HEK293 (cell line): ENCODE data around the gene ZNF593.

Source experiments
- CTCF ChIA-PET: fragments of 350-600 bp; formaldehyde crosslinking; extraction: SDS; loops from one replicate; lab custom pipeline; 2021; ENCODE audit warnings: antibody characterized with exemption; lab: Yijun Ruan, JAX
- POLR2A ChIA-PET: fragments of 300-600 bp; formaldehyde crosslinking; extraction: SDS; loops from one replicate; lab custom pipeline; 2020; ENCODE audit warnings: antibody characterized with exemption, inconsistent platforms; lab: Yijun Ruan, JAX
- H3K27ac ChIP-seq: fragments of 200-500 bp; sonication (Bioruptor generic); 2 replicates; pipeline ENCODE4 v1.5.1; 2014; ENCODE audit warnings: low read depth, low read length, control low read depth, inconsistent platforms; ENCODE audit errors: extremely low read depth
- H3K36me3 ChIP-seq, 2 experiments: fragments of 200-500 bp in 1 of 2; sonication (Bioruptor generic) in 1 of 2; 1 replicate in 1 of 2; 2 replicates in 1 of 2; pipeline ENCODE4 v1.5.1; 2014 to 2017; ENCODE audit warnings: inconsistent platforms in 2 of 2, low read length in 2 of 2; ENCODE audit not compliant: control insufficient read depth in 2 of 2, insufficient read depth in 1 of 2
- H3K4me1 ChIP-seq: fragments of 200-500 bp; sonication (Bioruptor generic); 2 replicates; pipeline ENCODE4 v1.5.1; 2014; ENCODE audit warnings: mild to moderate bottlenecking, low read length, inconsistent platforms; ENCODE audit not compliant: control insufficient read depth, insufficient read depth
- H3K4me3 ChIP-seq: 2 replicates; pipeline ENCODE4 v1.5.1; 2011; ENCODE audit warnings: low read depth, mild to moderate bottlenecking, control low read depth, low read length, moderate library complexity
- H3K9me3 ChIP-seq: fragments of 200-500 bp; sonication (Bioruptor generic); 2 replicates; pipeline ENCODE4 v1.5.1; 2014; ENCODE audit warnings: low read depth, low read length, inconsistent platforms; ENCODE audit not compliant: control insufficient read depth, insufficient read depth
- MEIS1 ChIP-seq: sonication (generic); formaldehyde crosslinking; IDR thresholded peaks from 2 replicates; pipeline ENCODE4 v1.8.1; 2022; ENCODE audit warnings: missing genetic modification reagents, mild to moderate bottlenecking, borderline replicate concordance
- OSR2 ChIP-seq: fragments of 450-650 bp; formaldehyde crosslinking; IDR thresholded peaks from 2 replicates; pipeline ENCODE4 v1.5.1; 2016; ENCODE audit warnings: missing biosample characterization, missing genetic modification characterization
- OVOL3 ChIP-seq: fragments of 450-650 bp; formaldehyde crosslinking; IDR thresholded peaks from 2 replicates; pipeline ENCODE4 v1.5.1; 2016; ENCODE audit warnings: missing biosample characterization, missing genetic modification characterization
- PATZ1 ChIP-seq: fragments of 450-650 bp; formaldehyde crosslinking; IDR thresholded peaks from 2 replicates; pipeline ENCODE4 v1.5.1; 2016; ENCODE audit warnings: missing biosample characterization, missing genetic modification characterization
- SP2 ChIP-seq: fragments of 450-650 bp; formaldehyde crosslinking; IDR thresholded peaks from 2 replicates; pipeline ENCODE4 v1.5.1; 2016; ENCODE audit warnings: missing biosample characterization, missing genetic modification characterization
- YY1 ChIP-seq: fragments of 450-650 bp; formaldehyde crosslinking; IDR thresholded peaks from 2 replicates; pipeline ENCODE4 v1.5.1; 2018; ENCODE audit warnings: missing biosample characterization, missing genetic modification characterization
- ZBTB20 ChIP-seq: fragments of 450-650 bp; formaldehyde crosslinking; IDR thresholded peaks from 2 replicates; pipeline ENCODE4 v1.5.1; 2016; ENCODE audit warnings: missing biosample characterization, missing genetic modification characterization
- ZNF10 ChIP-seq: fragments of 450-650 bp; formaldehyde crosslinking; IDR thresholded peaks from 2 replicates; pipeline ENCODE4 v1.5.1; 2017; ENCODE audit warnings: missing biosample characterization, missing genetic modification characterization
- ZNF18 ChIP-seq: fragments of 450-650 bp; formaldehyde crosslinking; IDR thresholded peaks from 2 replicates; pipeline ENCODE4 v1.5.1; 2016; ENCODE audit warnings: missing biosample characterization, missing genetic modification characterization
- ZNF335 ChIP-seq: fragments of 450-650 bp; formaldehyde crosslinking; conservative IDR thresholded peaks from 2 replicates; pipeline ENCODE4 v1.5.1; 2016; ENCODE audit warnings: missing biosample characterization, missing genetic modification characterization
- ZNF341 ChIP-seq: fragments of 450-650 bp; formaldehyde crosslinking; IDR thresholded peaks from 2 replicates; pipeline ENCODE4; 2016; ENCODE audit warnings: low read depth, missing biosample characterization, missing genetic modification characterization
- ZNF394 ChIP-seq: fragments of 450-650 bp; formaldehyde crosslinking; IDR thresholded peaks from 2 replicates; pipeline ENCODE4 v1.5.1; 2016; ENCODE audit warnings: missing biosample characterization, missing genetic modification characterization, mild to moderate bottlenecking, moderate library complexity, borderline replicate concordance
- ZNF488 ChIP-seq: fragments of 450-650 bp; formaldehyde crosslinking; IDR thresholded peaks from 2 replicates; pipeline ENCODE4 v1.5.1; 2016; ENCODE audit warnings: missing biosample characterization, missing genetic modification characterization
- ZNF513 ChIP-seq: fragments of 450-650 bp; IDR thresholded peaks from 2 replicates; pipeline ENCODE4 v1.5.1; 2018; ENCODE audit warnings: missing biosample characterization, missing genetic modification characterization
- ZNF514 ChIP-seq: fragments of 450-650 bp; formaldehyde crosslinking; IDR thresholded peaks from 2 replicates; pipeline ENCODE4 v1.5.1; 2016; ENCODE audit warnings: missing biosample characterization, missing genetic modification characterization
- ZNF544 ChIP-seq: fragments of 450-650 bp; formaldehyde crosslinking; IDR thresholded peaks from 2 replicates; pipeline ENCODE4 v1.5.0; 2017; ENCODE audit warnings: missing biosample characterization, missing genetic modification characterization
- ZNF623 ChIP-seq: fragments of 450-650 bp; formaldehyde crosslinking; IDR thresholded peaks from 2 replicates; pipeline ENCODE4 v1.5.1; 2016; ENCODE audit warnings: missing biosample characterization, missing genetic modification characterization
- ZSCAN23 ChIP-seq: fragments of 450-650 bp; formaldehyde crosslinking; IDR thresholded peaks from 2 replicates; pipeline ENCODE4 v1.5.1; 2016; ENCODE audit warnings: missing biosample characterization, missing genetic modification characterization
- ZSCAN30 ChIP-seq: fragments of 450-650 bp; IDR thresholded peaks from 2 replicates; pipeline ENCODE4 v1.5.1; 2018; ENCODE audit warnings: missing biosample characterization, mild to moderate bottlenecking, missing genetic modification characterization, moderate library complexity

ZNF593 gene

GRCh38 chr1:26158271-26158907, 11.3 kb upstream of the ZNF593 start:
- no peak overlapping the region for H3K27ac ChIP-seq
- no peaks in the 10 kb centered on the region for H3K36me3 ChIP-seq
- ChIA-PET POLR2A (no interaction called here), CTCF (interaction anchor here (0.8 to 2.1 kb wide), 2 partner anchors 14 to 122 kb away, joined by 3 to 13 read pairs; no protein-coding TSS in a partner anchor)
- peak; percentile 40; the same call in 1 of the 2 replicates for TF ChIP-seq ZBTB20 (tag by site-specific recombination)
- TF ChIP-seq MEIS1 (CRISPR knock-in tag), result no peak
- no peak for TF ChIP-seq PATZ1 (tag by site-specific recombination)
- TF ChIP-seq ZNF514, result no peak
- H3K4me3 ChIP-seq, result no peak overlapping the region
- H3K9me3 ChIP-seq, result no peaks in the 10 kb centered on the region
- no peaks in the 10 kb centered on the region; the same call in 1 of the 2 replicates for H3K4me1 ChIP-seq

- CTCF ChIA-PET, result interaction anchor here (2.1 kb wide), 1 partner anchor 14 kb away, joined by 13 read pairs; no protein-coding TSS in a partner anchor
- TF ChIP-seq ZNF544 (tag by site-specific recombination) (no peak), ZNF335 (tag by site-specific recombination) (peak; percentile 52; the same call in 1 of the 2 replicates)
- POLR2A ChIA-PET, result interaction anchor here (0.7 to 1.2 kb wide), 2 partner anchors 10 to 1104 kb away, joined by 3 to 4 read pairs; partner anchors contain the start of genes C1orf232 and ZNF593
- Histone ChIP-seq H3K4me1 (no peaks in the 10 kb centered on the region; the same call in 1 of the 2 replicates), H3K36me3 (no peaks in the 10 kb centered on the region), H3K4me3 (no peak within 1 kb of the TSS), H3K9me3 (no peaks in the 10 kb centered on the region), H3K27ac (no peak within 1 kb of the TSS)
Observed at GRCh38 chr1:26158908-26159742, 10.6 kb upstream of the ZNF593 start, which contains the start of gene FAM110D. TSS of gene FAM110D (plus strand) at chr1:26159079. CDS start at chr1:26161292, 2,213 bp downstream.

GRCh38 chr1:26159743-26160039, 10.0 kb upstream of the ZNF593 start:
- Histone ChIP-seq H3K9me3 (no peaks in the 10 kb centered on the region), H3K27ac (no peak overlapping the region), H3K36me3 (no peaks in the 10 kb centered on the region), H3K4me1 (no peaks in the 10 kb centered on the region; the same call in 1 of the 2 replicates), H3K4me3 (no peak overlapping the region)
- ChIA-PET POLR2A (interaction anchor here (0.7 to 1.2 kb wide), 2 partner anchors 9 to 1104 kb away, joined by 3 to 4 read pairs; partner anchors contain the start of genes C1orf232 and ZNF593), CTCF (interaction anchor here (2.1 kb wide), 1 partner anchor 15 kb away, joined by 13 read pairs; no protein-coding TSS in a partner anchor)
- TF ChIP-seq ZNF10, result no peak
- TF ChIP-seq ZNF513 (tag by site-specific recombination), result no peak
- TF ChIP-seq ZSCAN23 (tag by site-specific recombination), result no peak
- TF ChIP-seq PATZ1 (tag by site-specific recombination), result no peak
- no peak for TF ChIP-seq ZNF488 (tag by site-specific recombination)
- TF ChIP-seq SP2, result no peak
- TF ChIP-seq OSR2 (tag by site-specific recombination), result no peak
- no peak for TF ChIP-seq ZNF623 (tag by site-specific recombination)
- TF ChIP-seq YY1, result no peak
- TF ChIP-seq ZSCAN30 (tag by site-specific recombination), result no peak
- TF ChIP-seq OVOL3 (tag by site-specific recombination), result no peak
- TF ChIP-seq ZNF341 (tag by site-specific recombination), result no peak
- no peak for TF ChIP-seq ZNF18 (tag by site-specific recombination)
- no peak for TF ChIP-seq ZNF394 (tag by site-specific recombination)
